ENCODE results near the gene SCAF11.

DNA sequence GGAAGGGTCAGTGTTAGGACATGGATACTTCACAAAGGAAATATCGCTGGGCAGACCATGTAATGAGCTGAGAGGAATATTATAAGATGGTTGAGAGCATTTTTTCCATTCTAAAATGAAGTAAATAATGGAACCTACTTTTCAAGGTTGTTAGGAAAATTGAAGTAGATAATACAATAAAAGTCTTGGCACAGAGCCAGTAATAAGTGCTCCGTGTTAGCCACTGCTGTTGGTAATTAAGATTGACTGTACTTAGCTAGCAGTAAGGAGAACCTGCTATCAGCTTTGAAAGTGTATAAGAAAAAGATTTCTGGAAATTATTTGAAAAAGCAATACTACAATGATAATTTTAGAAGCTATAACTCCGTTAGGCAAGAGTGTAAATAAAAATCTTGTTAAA, 77.6 kb downstream of the SCAF11 start:
- TF ChIP-seq, protein P1, sequence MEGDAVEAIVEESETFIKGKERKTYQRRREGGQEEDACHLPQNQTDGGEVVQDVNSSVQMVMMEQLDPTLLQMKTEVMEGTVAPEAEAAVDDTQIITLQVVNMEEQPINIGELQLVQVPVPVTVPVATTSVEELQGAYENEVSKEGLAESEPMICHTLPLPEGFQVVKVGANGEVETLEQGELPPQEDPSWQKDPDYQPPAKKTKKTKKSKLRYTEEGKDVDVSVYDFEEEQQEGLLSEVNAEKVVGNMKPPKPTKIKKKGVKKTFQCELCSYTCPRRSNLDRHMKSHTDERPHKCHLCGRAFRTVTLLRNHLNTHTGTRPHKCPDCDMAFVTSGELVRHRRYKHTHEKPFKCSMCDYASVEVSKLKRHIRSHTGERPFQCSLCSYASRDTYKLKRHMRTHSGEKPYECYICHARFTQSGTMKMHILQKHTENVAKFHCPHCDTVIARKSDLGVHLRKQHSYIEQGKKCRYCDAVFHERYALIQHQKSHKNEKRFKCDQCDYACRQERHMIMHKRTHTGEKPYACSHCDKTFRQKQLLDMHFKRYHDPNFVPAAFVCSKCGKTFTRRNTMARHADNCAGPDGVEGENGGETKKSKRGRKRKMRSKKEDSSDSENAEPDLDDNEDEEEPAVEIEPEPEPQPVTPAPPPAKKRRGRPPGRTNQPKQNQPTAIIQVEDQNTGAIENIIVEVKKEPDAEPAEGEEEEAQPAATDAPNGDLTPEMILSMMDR (IDR thresholded peaks at IDR 0.05) = no peak
- TF ChIP-seq POLR2A (IDR thresholded peaks at IDR 0.05) = no peak
